HG03280 (cell line): Measurements from ENCODE around the gene CORO2B.
"Not testable (repeated sequence)": the region's sequence is repeated elsewhere in the genome, so short reads cannot be mapped to it uniquely, and the experiment has no call there.

Experiments used
- ATAC-seq: cut with Tn5 transposase; IDR thresholded peaks from one replicate; pipeline ENCODE4 v1.9.1; 2021; ENCODE audit warnings: mild to moderate bottlenecking, moderate library complexity; ENCODE audit not compliant: unreplicated experiment

Gene CORO2B

GRCh38 chr15:68667800-68668625 is 89.2 kb downstream of the CORO2B start:
- no peak for ATAC-seq

- ATAC-seq: no peak
Observed at GRCh38 chr15:68668926-68669600, 90.3 kb downstream of the CORO2B start.

GRCh38 chr15:68672251-68672650 is 93.5 kb downstream of the CORO2B start:
- no peak for ATAC-seq

DNA sequence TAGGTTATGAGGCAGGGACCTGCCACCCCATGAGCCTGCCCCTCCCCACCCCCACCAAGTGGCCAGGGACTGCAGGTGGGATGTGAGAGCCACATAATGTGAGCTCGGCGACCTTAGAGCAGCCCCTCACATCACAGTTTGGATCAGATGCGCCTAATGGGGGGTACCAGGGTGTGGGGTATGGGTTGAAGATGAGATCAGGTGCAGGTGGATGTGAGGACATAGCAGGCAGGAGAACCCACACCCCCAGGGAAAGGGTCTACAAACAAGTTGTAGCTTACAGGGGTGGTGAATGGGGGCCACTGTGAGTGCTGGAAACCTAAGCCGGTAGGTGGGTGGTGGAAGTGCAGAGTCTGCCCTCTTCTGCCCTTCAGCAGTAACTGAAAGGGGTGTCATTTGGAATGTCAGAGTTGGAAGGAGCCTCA is 94.0 kb downstream of the CORO2B start:
- ATAC-seq: no peak

GRCh38 chr15:68674975-68675374 is 96.2 kb downstream of the CORO2B start:
- no peak for ATAC-seq

GRCh38 chr15:68676011-68676605 is 97.3 kb downstream of the CORO2B start:
- ATAC-seq: no peak

GRCh38 chr15:68676926-68677325 is 98.1 kb downstream of the CORO2B start:
- ATAC-seq: no peak

DNA sequence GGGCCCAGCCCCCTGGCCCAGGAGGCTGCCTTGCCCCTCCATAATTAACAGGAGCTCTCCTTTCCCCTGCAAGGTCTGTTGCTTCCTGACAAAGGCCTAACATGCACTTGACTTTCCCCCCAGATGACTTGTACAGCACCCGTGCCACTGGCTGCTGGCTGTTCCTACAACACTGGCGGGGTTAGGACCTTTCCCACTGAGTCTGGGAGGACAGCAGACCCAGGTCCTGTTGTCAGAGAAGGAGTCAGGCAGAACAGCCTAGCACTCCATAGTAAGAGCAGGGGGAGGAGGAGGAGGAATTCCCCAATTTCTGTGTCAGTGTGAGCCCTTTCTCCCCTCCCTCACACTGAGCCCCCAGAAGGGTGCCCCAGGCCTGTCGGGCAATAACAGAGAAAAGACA is 99.2 kb downstream of the CORO2B start:
- no peak for ATAC-seq

GRCh38 chr15:68678746-68679145 is 100.0 kb downstream of the CORO2B start:
- ATAC-seq: no peak

DNA sequence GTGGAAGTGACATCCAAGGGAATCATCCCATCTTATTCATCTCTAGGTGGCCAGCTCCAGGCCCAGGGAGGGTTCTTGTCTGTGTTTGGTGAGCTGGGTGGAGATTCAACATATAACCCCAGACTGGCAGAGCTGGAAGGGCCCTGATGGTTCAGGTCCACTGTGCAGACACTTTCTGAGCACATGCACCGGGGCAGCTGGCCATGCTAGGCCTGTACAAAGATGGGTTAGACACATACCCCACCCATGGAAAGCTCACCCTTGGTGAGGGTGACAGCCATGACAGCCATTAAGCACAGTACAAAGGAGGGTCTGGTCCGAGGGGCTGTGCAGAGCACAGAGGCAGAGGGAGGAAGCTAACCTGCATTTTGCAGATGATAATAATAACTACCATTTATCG is 100.4 kb downstream of the CORO2B start:
- ATAC-seq: no peak

DNA sequence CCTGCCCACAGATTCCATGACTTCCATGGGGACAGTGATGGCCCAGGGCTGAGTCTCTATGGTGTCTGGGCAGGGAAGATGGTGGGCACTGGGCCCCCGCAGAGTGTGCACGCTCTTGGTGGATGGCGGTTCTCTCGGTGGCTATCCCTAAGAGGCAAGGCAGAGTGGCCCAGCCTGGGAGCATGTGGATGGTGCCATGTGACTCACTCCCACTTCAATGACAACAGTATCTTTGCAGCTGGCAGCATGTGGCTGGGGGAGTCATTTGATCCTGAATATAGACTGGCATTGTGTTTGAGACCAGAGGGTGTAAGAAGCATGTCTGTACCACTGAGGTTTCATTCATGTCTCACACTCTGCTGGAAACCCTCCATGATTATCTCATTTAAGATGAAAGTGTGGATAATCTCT is 101.2 kb downstream of the CORO2B start:
- ATAC-seq: no peak

DNA sequence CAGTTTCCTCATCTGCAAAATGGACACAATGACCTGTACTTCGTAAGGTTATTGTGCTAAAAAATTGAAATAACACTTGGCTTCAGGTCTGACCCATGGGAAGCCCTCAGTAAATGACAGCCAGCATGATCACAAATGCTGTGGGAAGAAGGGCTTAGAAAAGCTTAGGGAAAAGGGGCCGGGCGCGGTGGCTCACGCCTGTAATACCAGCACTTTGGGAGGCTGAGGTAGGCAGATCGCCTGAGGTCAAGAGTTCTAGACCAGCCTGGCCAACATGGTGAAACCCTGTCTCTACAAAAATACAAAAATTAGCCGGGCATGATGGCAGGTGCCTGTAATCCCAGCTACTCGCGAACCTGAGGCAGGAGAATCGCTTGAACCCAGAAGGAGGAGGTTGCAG is 102.0 kb downstream of the CORO2B start:
- ATAC-seq: not testable (repeated sequence)

GRCh38 chr15:68681836-68682235 is 103.0 kb downstream of the CORO2B start:
- no peak for ATAC-seq

- ATAC-seq: no peak
Observed at GRCh38 chr15:68682330-68682729, 103.5 kb downstream of the CORO2B start.

GRCh38 chr15:68683026-68683425 is 104.2 kb downstream of the CORO2B start:
- ATAC-seq: no peak

GRCh38 chr15:68683551-68683950 is 104.8 kb downstream of the CORO2B start:
- ATAC-seq: no peak

GRCh38 chr15:68684476-68684875 is 105.7 kb downstream of the CORO2B start:
- ATAC-seq: no peak

GRCh38 chr15:68687136-68687735 is 108.4 kb downstream of the CORO2B start:
- ATAC-seq: no peak

DNA sequence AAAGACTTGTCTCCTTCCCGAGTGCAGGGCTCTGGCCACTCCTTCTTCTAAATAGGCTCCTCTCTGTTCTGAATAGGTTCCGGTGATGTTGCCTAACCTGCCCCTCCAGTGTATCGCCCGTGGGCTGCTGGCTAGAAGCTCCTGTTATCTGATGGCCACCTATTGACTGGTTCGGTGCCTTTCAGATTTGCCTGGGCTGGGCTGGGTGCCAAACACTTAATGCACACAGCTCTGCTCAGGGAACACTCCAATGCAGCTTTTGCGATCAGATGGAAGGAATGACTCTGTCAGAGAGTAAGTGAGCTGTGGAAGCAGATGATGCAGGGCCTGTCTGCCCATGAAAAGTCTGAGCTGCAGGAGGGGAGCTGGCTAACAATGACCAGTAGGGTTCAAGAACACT is 112.9 kb downstream of the CORO2B start:
- no peak for ATAC-seq

GRCh38 chr15:68693071-68693470 is 114.3 kb downstream of the CORO2B start:
- no peak for ATAC-seq

DNA sequence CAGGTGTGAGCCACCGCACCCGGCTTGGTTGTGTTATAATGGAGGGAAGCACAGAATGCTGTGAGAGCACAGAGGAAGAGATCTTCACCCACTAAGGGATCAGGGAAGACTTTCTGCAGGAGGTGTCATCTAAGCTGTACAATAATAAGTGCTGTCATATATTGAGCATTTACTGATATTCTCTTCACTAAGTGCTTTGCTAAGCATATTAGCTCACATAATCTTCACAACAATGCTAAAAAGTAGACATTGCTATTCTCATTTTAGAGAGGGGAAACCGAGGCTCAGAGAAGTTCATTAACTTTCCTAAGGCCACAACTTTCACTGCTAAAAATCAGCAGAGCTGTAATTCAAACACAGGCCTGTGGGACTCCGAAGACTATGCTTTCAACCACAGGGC is 115.3 kb downstream of the CORO2B start:
- no peak for ATAC-seq
